Daoy (cell line): ENCODE data around the gene CLDN6. TPM values are rescaled to one million over a fixed set of nuclear protein-coding genes. Genes with fewer than 3 reads are reported as not detected.

Experiments used
- DNase-seq: peaks from one replicate; pipeline ENCODE4 v3.0.0-alpha.2; 2015; ENCODE audit warnings: low read depth
- total RNA-seq: library from RNA; depleted of rRNA; stranded (reverse); fragments of >200 nt; shearing (Covaris generic); gene quantifications from 2 replicates; pipeline ENCODE4 v1.2.3, GENCODE V29; 2014

CLDN6 gene
- total RNA-seq, 1 experiment from 2014 or later = not detected

GRCh38 chr16:3027983-3028715, 10.2 kb upstream of the CLDN6 start:
- peak; percentile 83 for DNase-seq

GRCh38 chr16:3027489-3027795, 9.5 kb upstream of the CLDN6 start:
- DNase-seq = no peak

GRCh38 chr16:3026609-3027488, 8.9 kb upstream of the CLDN6 start:
- DNase-seq = no peak

GRCh38 chr16:3026003-3026378, 8.0 kb upstream of the CLDN6 start:
- no peak for DNase-seq

- no peak for DNase-seq
Measured at GRCh38 chr16:3025032-3026002, 7.3 kb upstream of the CLDN6 start.

GRCh38 chr16:3023669-3024478, 5.9 kb upstream of the CLDN6 start, which contains the start of the genes HCFC1R1 and THOC6:
TSS of gene HCFC1R1 (minus strand) at chr16:3023942. CDS start at chr16:3023941, 1 bp downstream.
TSS of gene THOC6 (plus strand) at chr16:3024035. CDS start at chr16:3024327, 292 bp downstream.
- peak; percentile 99 for DNase-seq

GRCh38 chr16:3023415-3023668, 5.4 kb upstream of the CLDN6 start:
- peak; percentile 95 for DNase-seq

- no peak for DNase-seq
Measured at GRCh38 chr16:3022684-3023414, 4.9 kb upstream of the CLDN6 start.

GRCh38 chr16:3022208-3022683, 4.3 kb upstream of the CLDN6 start:
- peak; percentile 95 for DNase-seq

GRCh38 chr16:3021449-3022207, 3.6 kb upstream of the CLDN6 start:
- peak; percentile 98 for DNase-seq

- DNase-seq = peak; percentile 96
Measured at GRCh38 chr16:3020604-3021448, 2.8 kb upstream of the CLDN6 start.

GRCh38 chr16:3020247-3020603, 2.2 kb upstream of the CLDN6 start, which contains the start of gene TNFRSF12A:
TSS of gene TNFRSF12A (plus strand) at chr16:3020368. CDS start at chr16:3020398, 30 bp downstream.
- DNase-seq = peak; percentile 90

- no peak for DNase-seq
Measured at GRCh38 chr16:3019594-3020246, 1.7 kb upstream of the CLDN6 start.

GRCh38 chr16:3017344-3017743, 639 bp downstream of the CLDN6 start:
- DNase-seq = no peak

GRCh38 chr16:3015865-3016521, 2.0 kb downstream of the CLDN6 start:
- no peak for DNase-seq

GRCh38 chr16:3014971-3015370, 3.0 kb downstream of the CLDN6 start:
- DNase-seq = no peak

GRCh38 chr16:3013998-3014690, 3.8 kb downstream of the CLDN6 start:
- DNase-seq = no peak
